CD4-positive, alpha-beta T cell treated with Interferon alpha-2 for 1 hour (primary cell): Measurements from ENCODE around the gene PDE4D.
"Not testable (repeated sequence)": the region's sequence is repeated elsewhere in the genome, so short reads cannot be mapped to it uniquely, and the experiment has no call there.

Experiments
- DNase-seq, 2 donors: peaks; one replicate each; pipeline ENCODE4 v3.0.0-alpha.2; 2020 to 2022

PDE4D gene

GRCh38 chr5:59575648-59576445 lies 317.7 kb downstream of the PDE4D start:
- no peak for DNase-seq

GRCh38 chr5:59573509-59573908 lies 320.0 kb downstream of the PDE4D start:
- DNase-seq = not testable (repeated sequence)

GRCh38 chr5:59571067-59571466 lies 322.5 kb downstream of the PDE4D start:
- DNase-seq = no peak

GRCh38 chr5:59569608-59570334 lies 323.8 kb downstream of the PDE4D start:
- DNase-seq = no peak

- DNase-seq = no peak
Observed at GRCh38 chr5:59569158-59569557, 324.4 kb downstream of the PDE4D start.

- DNase-seq = no peak
Observed at GRCh38 chr5:59568161-59568560, 325.4 kb downstream of the PDE4D start.

- no peak for DNase-seq
Observed at GRCh38 chr5:59565551-59565950, 328.0 kb downstream of the PDE4D start.

- DNase-seq = no peak
Observed at GRCh38 chr5:59564895-59565294, 328.6 kb downstream of the PDE4D start.

GRCh38 chr5:59562756-59563389 lies 330.7 kb downstream of the PDE4D start:
- DNase-seq = peak; percentile 5 to 72

GRCh38 chr5:59560553-59560952 lies 333.0 kb downstream of the PDE4D start:
- no peak for DNase-seq

GRCh38 chr5:59559847-59560246 lies 333.7 kb downstream of the PDE4D start:
- no peak for DNase-seq

- DNase-seq = no peak
Observed at GRCh38 chr5:59559323-59559722, 334.2 kb downstream of the PDE4D start.

- DNase-seq = no peak
Observed at GRCh38 chr5:59558501-59558900, 335.0 kb downstream of the PDE4D start.

GRCh38 chr5:59557572-59557971 lies 336.0 kb downstream of the PDE4D start:
- no peak for DNase-seq

- DNase-seq = no peak
Observed at GRCh38 chr5:59555596-59555995, 337.9 kb downstream of the PDE4D start.

- no peak for DNase-seq
Observed at GRCh38 chr5:59554501-59554900, 339.0 kb downstream of the PDE4D start.

GRCh38 chr5:59553992-59554391 lies 339.5 kb downstream of the PDE4D start:
- no peak for DNase-seq

GRCh38 chr5:59548807-59549357 lies 344.6 kb downstream of the PDE4D start:
- no peak for DNase-seq

GRCh38 chr5:59547731-59548130 lies 345.8 kb downstream of the PDE4D start:
- no peak for DNase-seq

- DNase-seq = no peak
Observed at GRCh38 chr5:59544573-59544972, 349.0 kb downstream of the PDE4D start.

GRCh38 chr5:59543821-59544442 lies 349.6 kb downstream of the PDE4D start:
- no peak for DNase-seq

- DNase-seq = no peak
Observed at GRCh38 chr5:59542851-59543820, 350.4 kb downstream of the PDE4D start.
